SK-N-SH (cell line): Measurements from ENCODE around the gene FAM219B. TPM values are rescaled to one million over a fixed set of nuclear protein-coding genes. Genes with fewer than 3 reads are reported as not detected.

Experiments
- CTCF ChIA-PET: fragments of 300-600, 350-600 bp; formaldehyde crosslinking; extraction: SDS; loops from one replicate; lab custom pipeline; 2021; lab: Yijun Ruan, JAX
- POLR2A ChIA-PET: fragments of 350-600 bp; sonication (Branson Sonifier 250); formaldehyde crosslinking; extraction: SDS; loops from one replicate; lab custom pipeline; 2020; ENCODE audit warnings: antibody characterized with exemption, inconsistent platforms; lab: Yijun Ruan, JAX
- DNase-seq: peaks from one replicate; pipeline ENCODE4 v3.0.0; 2012
- H2AFZ ChIP-seq: fragments of 200-600 bp; sonication (generic); 2 replicates; pipeline ENCODE4 v1.8.1; 2016; ENCODE audit warnings: antibody characterized with exemption, mild to moderate bottlenecking, low read depth
- H3F3A ChIP-seq: fragments of 200-600 bp; sonication (generic); replicated peaks from 2 replicates; pipeline ENCODE3; 2016; ENCODE audit warnings: antibody characterized with exemption, mild to moderate bottlenecking; ENCODE audit not compliant: insufficient read depth
- H3K27ac ChIP-seq, 2 experiments: fragments of 200-500 bp in 1 of 2; fragments of 200-600 bp in 1 of 2; sonication (Bioruptor generic) in 1 of 2; sonication (generic), shearing (Covaris generic) in 1 of 2; 2 replicates each; pipeline versions ENCODE4 v1.5.1 to v1.6.1; 2014 to 2016; ENCODE audit warnings: low read depth in 2 of 2, inconsistent platforms in 1 of 2, low read length in 1 of 2, mild to moderate bottlenecking in 1 of 2, mixed read lengths in 1 of 2
- H3K27me3 ChIP-seq: fragments of 200-600 bp; sonication (generic), shearing (Covaris generic); 2 replicates; pipeline ENCODE4 v1.6.1; 2016; ENCODE audit warnings: mixed run types; ENCODE audit not compliant: insufficient read depth
- H3K36me3 ChIP-seq, 2 experiments: fragments of 200-500 bp in 1 of 2; fragments of 200-600 bp in 1 of 2; sonication (Bioruptor generic) in 1 of 2; sonication (generic) in 1 of 2; replicated peaks in 1 of 2; 2 replicates each; pipeline versions ENCODE3 to v1.5.1; 2014 to 2016; ENCODE audit warnings: low read length in 1 of 2, mild to moderate bottlenecking in 1 of 2; ENCODE audit not compliant: insufficient read depth in 2 of 2, control insufficient read depth in 1 of 2
- H3K4me1 ChIP-seq, 2 experiments: fragments of 200-500 bp in 1 of 2; fragments of 200-600 bp in 1 of 2; sonication (Bioruptor generic) in 1 of 2; sonication (generic), shearing (Covaris generic) in 1 of 2; 2 replicates each; pipeline versions ENCODE4 v1.5.1 to v1.6.1; 2014 to 2016; ENCODE audit warnings: low read depth in 1 of 2, low read length in 1 of 2, mixed run types in 1 of 2; ENCODE audit not compliant: insufficient read depth in 2 of 2, control insufficient read depth in 1 of 2
- H3K4me2 ChIP-seq: fragments of 200-600 bp; sonication (generic), shearing (Covaris generic); 2 replicates; pipeline ENCODE4 v1.6.1; 2017; ENCODE audit warnings: mixed run types
- H3K4me3 ChIP-seq, 2 experiments: fragments of 200-500 bp in 1 of 2; fragments of 200-600 bp in 1 of 2; sonication (Bioruptor generic) in 1 of 2; sonication (generic), shearing (Covaris generic) in 1 of 2; 2 replicates each; pipeline versions ENCODE4 v1.5.1 to v1.8.1; 2014 to 2016; ENCODE audit warnings: low read depth in 2 of 2, inconsistent platforms in 1 of 2, low read length in 1 of 2, mild to moderate bottlenecking in 1 of 2, mixed read lengths in 1 of 2, moderate library complexity in 1 of 2
- H3K79me2 ChIP-seq: fragments of 200-600 bp; sonication (generic); 2 replicates; pipeline ENCODE4 v1.8.1; 2017; ENCODE audit warnings: mild to moderate bottlenecking; ENCODE audit not compliant: insufficient read depth
- H3K9ac ChIP-seq: fragments of 200-600 bp; sonication (generic); 2 replicates; pipeline ENCODE4 v1.6.1; 2017; ENCODE audit warnings: mixed run types
- H3K9me2 ChIP-seq: fragments of 200-600 bp; sonication (generic); 2 replicates; pipeline ENCODE4 v1.6.1; 2017; ENCODE audit warnings: mixed run types
- H3K9me3 ChIP-seq: fragments of 200-600 bp; sonication (generic); 2 replicates; pipeline ENCODE4 v1.6.1; 2017; ENCODE audit warnings: mixed run types, mild to moderate bottlenecking, moderate library complexity
- H4K20me1 ChIP-seq: fragments of 200-600 bp; sonication (generic); 2 replicates; pipeline ENCODE4 v1.6.1; 2017; ENCODE audit warnings: mild to moderate bottlenecking, mixed run types; ENCODE audit not compliant: insufficient read depth
- CTCF ChIP-seq: fragments of 200-600 bp; sonication (generic); IDR thresholded peaks from 2 replicates; pipeline ENCODE4 v1.6.1; 2017; ENCODE audit warnings: antibody characterized with exemption, mild to moderate bottlenecking, moderate library complexity
- FOSL2 ChIP-seq: IDR thresholded peaks from 2 replicates; pipeline ENCODE4 v1.4.0; 2012; ENCODE audit warnings: low read depth, mild to moderate bottlenecking, moderate library complexity, borderline replicate concordance
- FOXM1 ChIP-seq: IDR thresholded peaks from 2 replicates; pipeline ENCODE4 v1.4.0; 2012; ENCODE audit warnings: low read depth, mild to moderate bottlenecking
- GATA2 ChIP-seq: sonication (generic); formaldehyde crosslinking; IDR thresholded peaks from 2 replicates; pipeline ENCODE4 v1.5.0; 2020; ENCODE audit warnings: mild to moderate bottlenecking, missing genetic modification reagents
- IRF3 ChIP-seq: fragments of 150-350 bp; IDR thresholded peaks from 2 replicates; pipeline ENCODE4 v1.6.1; 2016; ENCODE audit warnings: mild to moderate bottlenecking, low read depth, low read length
- JUND ChIP-seq: IDR thresholded peaks from 2 replicates; pipeline ENCODE4 v1.4.0; 2012
- MAX ChIP-seq: IDR thresholded peaks from 2 replicates; pipeline ENCODE4 v1.4.0; 2012; ENCODE audit warnings: low read depth
- MXI1 ChIP-seq: IDR thresholded peaks from 2 replicates; pipeline ENCODE4 v1.6.1; 2012; ENCODE audit warnings: mild to moderate bottlenecking, low read depth, low read length, improper control_type of control experiment
- POLR2AphosphoS5 ChIP-seq: IDR thresholded peaks from 2 replicates; pipeline ENCODE4 v1.6.1; 2012; ENCODE audit warnings: low read depth, low read length
- RCOR1 ChIP-seq: fragments of 150-350 bp; IDR thresholded peaks from 2 replicates; pipeline ENCODE4 v1.6.1; 2017; ENCODE audit warnings: antibody characterized with exemption, low read length
- RFX5 ChIP-seq: IDR thresholded peaks from 2 replicates; pipeline ENCODE4 v1.6.1; 2012; ENCODE audit warnings: mild to moderate bottlenecking, improper control_type of control experiment, low read length
- RXRA ChIP-seq: IDR thresholded peaks from 2 replicates; pipeline ENCODE4 v1.4.0; 2012; ENCODE audit warnings: low read depth, mild to moderate bottlenecking, borderline replicate concordance
- SMC3 ChIP-seq: IDR thresholded peaks from 2 replicates; pipeline ENCODE4 v1.6.1; 2012; ENCODE audit warnings: low read depth, low read length, improper control_type of control experiment
- TAF1 ChIP-seq: IDR thresholded peaks from 2 replicates; pipeline ENCODE4 v1.6.1; 2012; ENCODE audit warnings: low read depth, mild to moderate bottlenecking, low read length, moderate library complexity, borderline replicate concordance
- TCF12 ChIP-seq: IDR thresholded peaks from 2 replicates; pipeline ENCODE4 v1.4.0; 2012
- USF2 ChIP-seq: fragments of 150-350 bp; IDR thresholded peaks from 2 replicates; pipeline ENCODE4 v1.6.1; 2017; ENCODE audit warnings: antibody characterized with exemption, low read length, low read depth, borderline replicate concordance
- ZBTB33 ChIP-seq: IDR thresholded peaks from 2 replicates; pipeline ENCODE4 v1.4.0; 2012; ENCODE audit warnings: low read depth, borderline replicate concordance
- WGBS: methylation state at CpG from one replicate; pipeline ENCODE4 v1.1.6; 2017; ENCODE audit warnings: low lambda C conversion rate; 5-methylcytosine and 5-hydroxymethylcytosine counted together
- polyA plus RNA-seq, 3 experiments: library from polyadenylated mRNA; depleted of rRNA; stranded (reverse); fragments of >200 nt; gene quantifications; 2 replicates each; pipeline ENCODE4 v1.2.3, GENCODE V29; 2012

The FAM219B gene
- polyA plus RNA-seq, 1 of the 3 experiments (the other 2 are of a cell fraction), result 53.0 TPM

- Histone ChIP-seq H2AFZ (no peak overlapping the region), H3K4me1 (peaks cover 7 to 21% of the 10 kb centered on the region in 2 experiments; a peak in 3 of 4 replicates), H4K20me1 (no peaks in the 10 kb centered on the region; the same call in 1 of the 2 replicates), H3K79me2 (peaks cover 28% of the 10 kb centered on the region), H3K36me3 (peaks cover 40 to 53% of the 10 kb centered on the region in 2 experiments), H3K9me2 (no peaks in the 10 kb centered on the region), H3F3A (peaks cover 12% of the 10 kb centered on the region), H3K9me3 (no peaks in the 10 kb centered on the region), H3K4me2 (no peak overlapping the region), H3K4me3 (no peak overlapping the region), H3K27me3 (no peaks in the 10 kb centered on the region), H3K27ac (no peak overlapping the region; a peak in 1 of 4 replicates), H3K9ac (no peak overlapping the region)
- ChIA-PET POLR2A (no interaction called here), CTCF (interaction anchor here (0.8 to 1.6 kb wide), 4 partner anchors 10 to 61 kb away, joined by 3 to 6 read pairs (median 4); partner anchors contain the start of gene ULK3)
- 96% methylated on average over 1 of the region's 1 CpG for WGBS
- DNase-seq, result no peak
- no peak for TF ChIP-seq CTCF
- TF ChIP-seq MAX, result no peak
- no peak for TF ChIP-seq RCOR1
- TF ChIP-seq, all 33 proteins: peak for 0
Observed at GRCh38 chr15:74903676-74904075, 3.0 kb downstream of the FAM219B start.

- POLR2A ChIA-PET, result interaction anchor here (0.6 to 1.8 kb wide), 7 partner anchors 10 to 132 kb away, joined by 3 to 7 read pairs (median 4); partner anchors contain the start of genes COX5A, MPI and SCAMP2
- peaks cover 41 to 53% of the 10 kb centered on the region in 2 experiments for H3K36me3 ChIP-seq
- TF ChIP-seq IRF3 (no peak), TCF12 (no peak), CTCF (no peak), GATA2 (CRISPR knock-in tag) (no peak), FOSL2 (no peak), MXI1 (no peak), RXRA (no peak), FOXM1 (no peak), POLR2AphosphoS5 (no peak), TAF1 (no peak), RFX5 (no peak), SMC3 (no peak), JUND (no peak), ZBTB33 (no peak), USF2 (no peak)
Observed at GRCh38 chr15:74902295-74903075, 4.2 kb downstream of the FAM219B start.

More at GRCh38 chr15:74902295-74903075, 4.2 kb downstream of the FAM219B start:
- CTCF ChIA-PET, result interaction anchor here (0.6 to 3.4 kb wide), 53 partner anchors 9 to 292 kb away, joined by 3 to 33 read pairs (median 5); partner anchors contain the start of genes COX5A, CPLX3, CSK and MPI
- peaks cover 28% of the 10 kb centered on the region for H3K79me2 ChIP-seq
- no peaks in the 10 kb centered on the region for H3K9me3 ChIP-seq
- no peak overlapping the region for H3K27ac ChIP-seq
- no peaks in the 10 kb centered on the region; the same call in 1 of the 2 replicates for H4K20me1 ChIP-seq
- H2AFZ ChIP-seq, result no peak overlapping the region
- DNase-seq, result no peak
- peaks cover 12% of the 10 kb centered on the region for H3F3A ChIP-seq
- peaks cover 7 to 20% of the 10 kb centered on the region in 2 experiments; a peak in 3 of 4 replicates for H3K4me1 ChIP-seq
- no peaks in the 10 kb centered on the region for H3K9me2 ChIP-seq
- H3K9ac ChIP-seq, result no peak overlapping the region
- 90% methylated on average over 4 of the region's 4 CpGs for WGBS
- no peak overlapping the region for H3K4me3 ChIP-seq
- H3K4me2 ChIP-seq, result no peak overlapping the region
- H3K27me3 ChIP-seq, result no peaks in the 10 kb centered on the region
